Right lobe of liver (tissue), 4 donors: ENCODE results near the gene LTBP1.

Experiments used
- POLR2A ChIP-seq: fragments of 450-650 bp; IDR thresholded peaks from one replicate; pipeline ENCODE4 v1.6.1; 2017; ENCODE audit warnings: antibody characterized with exemption, mild to moderate bottlenecking
- TF ChIP-seq, protein P1 (sequence below), 4 donors: fragments of 200-600 bp in 3 of 4; fragments of 450-650 bp in 1 of 4; IDR thresholded peaks; one replicate each; pipeline versions ENCODE4 v1.5.1 to v1.8.0; 2016 to 2022; ENCODE audit warnings: antibody characterized with exemption in 4 of 4, mild to moderate bottlenecking in 2 of 4
- donor health status: DM: no; HTN: no; CAD: no.
- donor health status: DM: no; HTN: no; CAD: no.
- donor health status: DM: no; HTN: yes; CAD: no.

DNA sequence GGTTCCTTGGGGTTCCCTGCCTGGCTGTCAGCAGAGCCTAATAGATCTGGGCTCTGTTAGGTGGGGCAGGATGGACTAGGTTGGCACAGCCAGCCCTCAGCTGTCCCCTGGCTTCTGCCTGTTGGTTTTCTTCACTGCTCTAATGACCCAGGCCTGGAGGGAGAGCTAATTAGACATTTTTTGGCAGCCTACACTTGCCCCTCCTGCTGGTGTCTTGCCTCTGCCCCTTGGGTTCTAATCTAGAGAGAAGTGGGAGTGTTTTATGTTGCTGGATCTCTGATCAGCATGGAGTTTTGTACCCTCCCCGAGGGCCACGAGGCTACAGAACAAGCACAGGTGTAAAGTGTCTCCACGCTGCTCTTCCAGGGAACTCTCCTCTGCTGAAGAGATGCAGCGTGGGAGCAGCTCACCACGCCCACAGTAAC is 330.3 kb downstream of the LTBP1 start:
- TF ChIP-seq, protein P1, sequence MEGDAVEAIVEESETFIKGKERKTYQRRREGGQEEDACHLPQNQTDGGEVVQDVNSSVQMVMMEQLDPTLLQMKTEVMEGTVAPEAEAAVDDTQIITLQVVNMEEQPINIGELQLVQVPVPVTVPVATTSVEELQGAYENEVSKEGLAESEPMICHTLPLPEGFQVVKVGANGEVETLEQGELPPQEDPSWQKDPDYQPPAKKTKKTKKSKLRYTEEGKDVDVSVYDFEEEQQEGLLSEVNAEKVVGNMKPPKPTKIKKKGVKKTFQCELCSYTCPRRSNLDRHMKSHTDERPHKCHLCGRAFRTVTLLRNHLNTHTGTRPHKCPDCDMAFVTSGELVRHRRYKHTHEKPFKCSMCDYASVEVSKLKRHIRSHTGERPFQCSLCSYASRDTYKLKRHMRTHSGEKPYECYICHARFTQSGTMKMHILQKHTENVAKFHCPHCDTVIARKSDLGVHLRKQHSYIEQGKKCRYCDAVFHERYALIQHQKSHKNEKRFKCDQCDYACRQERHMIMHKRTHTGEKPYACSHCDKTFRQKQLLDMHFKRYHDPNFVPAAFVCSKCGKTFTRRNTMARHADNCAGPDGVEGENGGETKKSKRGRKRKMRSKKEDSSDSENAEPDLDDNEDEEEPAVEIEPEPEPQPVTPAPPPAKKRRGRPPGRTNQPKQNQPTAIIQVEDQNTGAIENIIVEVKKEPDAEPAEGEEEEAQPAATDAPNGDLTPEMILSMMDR (IDR thresholded peaks at IDR 0.05) = no peak
- TF ChIP-seq POLR2A = no peak
